HCT116 (cell line): Measurements from ENCODE around the gene RAD51C. TPM values are rescaled to one million over a fixed set of nuclear protein-coding genes. Genes with fewer than 3 reads are reported as not detected.
A peak's percentile ranks its signal among the peaks of the same experiment; 100 is the strongest.
"Not testable (repeated sequence)": the region's sequence is repeated elsewhere in the genome, so short reads cannot be mapped to it uniquely, and the experiment has no call there.

Experiments used
- ATAC-seq: fragments of 200-7000 bp; cut with Tn5 transposase; 2 replicates; pipeline ENCODE4 v1.9.1; 2020; ENCODE audit warnings: mild to moderate bottlenecking, moderate library complexity
- BruUV-seq: library from RNA; stranded (reverse); fragments of 400-500 nt; replicated peaks from 2 replicates; lab custom pipeline; 2021; lab: Mats Ljungman, UMichigan
- CTCF ChIA-PET: fragments of 300-600 bp; sonication (Branson Sonifier 250); formaldehyde crosslinking; loops from one replicate; lab custom pipeline; 2021; ENCODE audit warnings: antibody characterized with exemption; lab: Charles Lee
- POLR2A ChIA-PET: fragments of 300-600, 350-600 bp; sonication (Branson Sonifier 250); formaldehyde crosslinking; loops from one replicate; lab custom pipeline; 2021; ENCODE audit warnings: antibody characterized with exemption; lab: Charles Lee
- RAD21 ChIA-PET, 2 experiments: fragments of 300-600 bp; sonication (Branson Sonifier 250); formaldehyde crosslinking; loops; one replicate each; lab custom pipeline; 2023; ENCODE audit warnings: low total read pairs in 2 of 2; ENCODE audit not compliant: uncharacterized antibody in 2 of 2, unreplicated experiment in 2 of 2, low non-redundant PET in 1 of 2; lab: Charles Lee
- DNase-seq: peaks from one replicate; pipeline ENCODE4 v3.0.0-alpha.2; 2010; ENCODE audit warnings: low read depth, low spot score
- H2AFZ ChIP-seq: fragments of 200-600 bp; shearing (Covaris generic), sonication (generic); 2 replicates; pipeline ENCODE4 v1.6.1; 2017; ENCODE audit warnings: low read depth, mixed run types, mixed read lengths, antibody characterized with exemption, low read length; ENCODE audit not compliant: poor library complexity, severe bottlenecking
- H3K27ac ChIP-seq: 2 replicates; pipeline ENCODE4 v1.5.1; 2012; ENCODE audit warnings: low read depth, low read length
- H3K27me3 ChIP-seq: fragments of 200-600 bp; sonication (generic); 2 replicates; pipeline ENCODE4 v1.6.1; 2016; ENCODE audit warnings: mixed run types, low read length, mixed read lengths; ENCODE audit not compliant: insufficient read depth
- H3K36me3 ChIP-seq, 2 experiments: fragments of 200-500 bp in 1 of 2; fragments of 200-600 bp in 1 of 2; sonication (Bioruptor generic) in 1 of 2; sonication (generic) in 1 of 2; 2 replicates each; pipeline versions ENCODE4 v1.5.1 to v1.6.1; 2014 to 2016; ENCODE audit warnings: low read length in 2 of 2, inconsistent platforms in 1 of 2, mixed read lengths in 1 of 2, mixed run types in 1 of 2; ENCODE audit not compliant: insufficient read depth in 2 of 2, control insufficient read depth in 1 of 2
- H3K4me1 ChIP-seq, 2 experiments: fragments of 200-600 bp in 1 of 2; sonication (generic) in 1 of 2; 2 replicates each; pipeline versions ENCODE4 v1.5.1 to v1.6.1; 2012 to 2017; ENCODE audit warnings: low read length in 2 of 2, inconsistent platforms in 1 of 2, mild to moderate bottlenecking in 1 of 2, mixed read lengths in 1 of 2, mixed run types in 1 of 2, moderate library complexity in 1 of 2; ENCODE audit not compliant: insufficient read depth in 2 of 2, control insufficient read depth in 1 of 2
- H3K4me2 ChIP-seq: fragments of 200-600 bp; sonication (generic); 2 replicates; pipeline ENCODE4 v1.6.1; 2017; ENCODE audit warnings: mixed run types, low read length, mixed read lengths
- H3K4me3 ChIP-seq, 2 experiments: fragments of 200-600 bp in 1 of 2; sonication (generic) in 1 of 2; replicated peaks in 1 of 2; 2 replicates each; pipeline ENCODE4 v1.5.1; 2011 to 2016; ENCODE audit warnings: low read length in 2 of 2, control low read depth in 1 of 2, low read depth in 1 of 2, mild to moderate bottlenecking in 1 of 2, mixed read lengths in 1 of 2, mixed run types in 1 of 2
- H3K79me2 ChIP-seq: fragments of 200-600 bp; sonication (generic); 2 replicates; pipeline ENCODE4 v1.6.1; 2017; ENCODE audit warnings: mild to moderate bottlenecking, mixed run types, low read length, moderate library complexity, mixed read lengths; ENCODE audit not compliant: insufficient read depth
- H3K9ac ChIP-seq: fragments of 200-600 bp; sonication (generic); 2 replicates; pipeline ENCODE4 v1.6.1; 2016; ENCODE audit warnings: low read length, mixed read lengths
- H3K9me2 ChIP-seq: fragments of 200-600 bp; sonication (generic), shearing (Covaris generic); 2 replicates; pipeline ENCODE4 v1.6.1; 2017; ENCODE audit warnings: mixed run types, mild to moderate bottlenecking, moderate library complexity; ENCODE audit not compliant: insufficient read depth
- H3K9me3 ChIP-seq, 2 experiments: fragments of 200-500 bp in 1 of 2; fragments of 200-600 bp in 1 of 2; sonication (Bioruptor generic) in 1 of 2; sonication (generic) in 1 of 2; 2 replicates each; pipeline ENCODE4 v1.6.1; 2014 to 2017; ENCODE audit warnings: low read length in 2 of 2, mixed read lengths in 2 of 2, inconsistent platforms in 1 of 2, low read depth in 1 of 2, mild to moderate bottlenecking in 1 of 2, mixed run types in 1 of 2, moderate library complexity in 1 of 2; ENCODE audit not compliant: control insufficient read depth in 1 of 2, insufficient read depth in 1 of 2
- H4K20me1 ChIP-seq: fragments of 200-600 bp; sonication (generic), shearing (Covaris generic); 2 replicates; pipeline ENCODE4 v1.6.1; 2017; ENCODE audit warnings: mixed run types, mild to moderate bottlenecking, moderate library complexity; ENCODE audit not compliant: insufficient read depth
- ELF1 ChIP-seq: IDR thresholded peaks from 2 replicates; pipeline ENCODE4 v1.6.1; 2012; ENCODE audit warnings: low read depth, borderline replicate concordance
- EZH2 ChIP-seq: fragments of 200-600 bp; sonication (generic); IDR thresholded peaks from 2 replicates; pipeline ENCODE4 v1.6.1; 2017; ENCODE audit warnings: antibody characterized with exemption, mixed run types
- FOSL1 ChIP-seq: IDR thresholded peaks from 2 replicates; pipeline ENCODE4 v1.6.1; 2012; ENCODE audit warnings: low read depth
- POLR2A ChIP-seq: IDR thresholded peaks from 2 replicates; pipeline ENCODE4 v1.7.0; 2011; ENCODE audit warnings: borderline replicate concordance; ENCODE audit not compliant: insufficient read depth, insufficient read length; ENCODE audit errors: extremely low read depth
- POLR2AphosphoS5 ChIP-seq: IDR thresholded peaks from 2 replicates; pipeline ENCODE4 v1.6.1; 2011; ENCODE audit warnings: mild to moderate bottlenecking, low read depth, low read length, moderate library complexity
- ZFX ChIP-seq: fragments of 450-650 bp; IDR thresholded peaks from 2 replicates; pipeline ENCODE4 v1.6.1; 2017
- intact Hi-C: fragments of 100-400 bp; cut with micrococcal nuclease; formaldehyde crosslinking; loops from 2 replicates; pipeline ENCODE4 v1.10.0; 2022
- total RNA-seq: library from RNA; stranded (reverse); gene quantifications from one replicate; pipeline ENCODE4 v1.2.1, GENCODE V29; 2021; ENCODE audit not compliant: unreplicated experiment
- TF ChIP-seq, protein P1 (sequence below): IDR thresholded peaks from 2 replicates; pipeline ENCODE4 v1.6.1; 2012
- TF ChIP-seq, protein P2 (sequence below), 3 experiments: fragments of 200-600 bp in 1 of 3; sonication (generic) in 1 of 3; IDR thresholded peaks in 2 of 3; conservative IDR thresholded peaks in 1 of 3; 2 replicates each; pipeline ENCODE4 v1.5.1; 2012 to 2017; ENCODE audit warnings: low read depth in 2 of 3, low read length in 2 of 3, antibody characterized with exemption in 1 of 3, borderline replicate concordance in 1 of 3, control low read depth in 1 of 3, mild to moderate bottlenecking in 1 of 3, mixed read lengths in 1 of 3, mixed run types in 1 of 3, moderate library complexity in 1 of 3; ENCODE audit not compliant: insufficient read depth in 1 of 3
- TF ChIP-seq, protein P3 (sequence below): IDR thresholded peaks from 2 replicates; pipeline ENCODE4 v1.6.1; 2012; ENCODE audit warnings: low read depth

RAD51C gene
- total RNA-seq, 1 experiment from 2014 or later = 94.9 TPM

DNA sequence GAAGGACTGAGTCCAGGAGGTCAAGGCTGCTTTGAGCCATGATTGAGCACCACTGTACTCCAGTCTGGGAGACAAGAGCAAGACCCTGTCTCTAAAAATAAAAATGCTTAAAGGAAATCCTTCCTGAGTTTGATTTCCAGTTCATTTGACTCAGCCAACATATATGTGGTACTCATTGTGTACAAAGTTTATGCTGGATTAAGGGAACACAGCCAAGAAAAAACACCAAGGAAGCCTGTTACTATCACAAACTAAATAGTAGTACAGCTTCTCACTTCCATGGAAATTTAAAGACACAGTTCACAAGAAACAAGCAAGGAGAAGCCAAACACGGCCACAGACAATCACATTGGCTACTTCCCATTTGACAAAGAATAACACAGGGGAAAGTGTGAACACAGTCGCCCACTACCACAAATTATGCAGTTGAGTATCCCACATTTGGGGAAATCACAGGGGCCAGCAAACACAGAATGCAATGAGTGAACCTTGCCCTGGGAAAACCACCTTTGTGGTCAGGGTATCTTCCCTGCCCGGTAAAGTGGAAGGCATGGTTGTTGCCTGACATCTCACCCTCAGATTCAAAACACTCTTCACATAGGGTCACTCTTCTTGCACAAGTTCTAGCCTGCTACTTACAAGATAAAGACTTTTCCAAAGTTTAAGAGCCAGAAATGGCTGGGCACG lies 15.1 kb upstream of the RAD51C start (continued):
- TF ChIP-seq, protein P1, sequence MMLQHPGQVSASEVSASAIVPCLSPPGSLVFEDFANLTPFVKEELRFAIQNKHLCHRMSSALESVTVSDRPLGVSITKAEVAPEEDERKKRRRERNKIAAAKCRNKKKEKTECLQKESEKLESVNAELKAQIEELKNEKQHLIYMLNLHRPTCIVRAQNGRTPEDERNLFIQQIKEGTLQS = no peak

DNA sequence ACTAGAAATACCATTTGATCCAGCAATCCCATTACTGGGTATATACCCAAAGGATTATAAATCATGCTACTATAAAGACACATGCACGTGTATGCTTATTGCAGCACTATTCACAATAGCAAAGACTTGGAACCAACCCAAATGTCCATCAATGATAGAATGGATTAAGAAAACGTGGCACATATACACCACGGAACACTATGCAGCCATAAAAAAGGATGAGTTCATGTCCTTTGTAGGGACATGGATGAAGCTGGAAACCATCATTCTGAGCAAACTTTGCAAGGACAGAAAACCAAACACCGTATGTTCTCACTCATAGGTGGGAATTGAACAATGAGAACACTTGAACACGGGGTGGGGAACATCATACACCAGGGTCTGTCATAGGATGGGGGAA lies 14.1 kb upstream of the RAD51C start:
- BruUV-seq = not testable (repeated sequence)

DNA sequence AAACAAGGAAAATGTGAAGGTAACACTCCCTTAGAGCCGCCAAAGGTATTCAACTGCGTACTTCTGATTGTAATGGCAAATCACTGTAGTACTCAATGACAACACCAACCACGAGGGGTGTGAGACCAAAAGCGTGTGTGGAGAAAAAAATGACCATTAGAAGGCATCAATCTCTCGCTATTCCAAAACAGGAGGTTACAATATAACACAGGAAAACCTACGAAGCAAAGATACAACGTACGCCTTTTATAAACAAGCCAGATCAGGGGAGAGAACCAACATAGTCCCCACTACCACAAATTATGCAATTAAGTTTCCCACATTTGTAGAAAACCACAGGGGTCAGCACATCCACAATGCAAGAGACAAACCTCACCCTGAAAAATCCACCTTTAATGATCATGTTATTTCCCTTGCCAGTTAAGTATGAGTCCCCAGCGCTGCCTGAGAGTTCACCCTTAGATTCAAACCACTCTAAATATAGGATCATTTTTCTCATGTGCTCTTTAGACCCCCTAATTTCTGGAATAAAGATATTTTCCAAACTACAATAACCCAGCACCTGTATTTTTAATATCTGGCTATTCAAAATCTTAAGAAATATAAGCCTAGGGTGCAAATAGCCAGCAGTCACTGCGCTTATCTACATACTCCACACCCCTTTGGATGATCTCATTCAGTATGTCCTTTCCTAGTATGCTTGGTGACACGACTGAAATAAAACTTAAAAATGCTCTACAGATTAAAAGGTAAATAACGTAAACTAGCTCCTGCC lies 13.0 kb upstream of the RAD51C start:
- no peak overlapping the region for H3K4me3 ChIP-seq
- H3K36me3 ChIP-seq = no peaks in the 10 kb centered on the region
- ChIA-PET RAD21 (no interaction called here), CTCF (no interaction called here), POLR2A (interaction anchor here (0.6 to 6.3 kb wide), 20 partner anchors 9 to 530 kb away, joined by 3 to 110 read pairs (median 4); partner anchors contain the start of genes MTMR4, RAD51C and TEX14)
- intact Hi-C loops = loop anchor here (1.0 kb wide), 4 partner anchors 14 to 161 kb away; no protein-coding TSS in a partner anchor
- no peaks in the 10 kb centered on the region for H3K27me3 ChIP-seq
- peak; percentile 90 for ATAC-seq
- H3K9me2 ChIP-seq = no peaks in the 10 kb centered on the region
- H4K20me1 ChIP-seq = no peaks in the 10 kb centered on the region
- H3K4me1 ChIP-seq = peaks cover 0 to 20% of the 10 kb centered on the region in 2 experiments; a peak in 2 of 4 replicates
- TSS peak; percentile 100 for BruUV-seq
- H3K9me3 ChIP-seq = no peaks in the 10 kb centered on the region
- peak overlapping the region; percentile 37 for H3K9ac ChIP-seq
- H3K79me2 ChIP-seq = no peaks in the 10 kb centered on the region
- DNase-seq = peak; percentile 100
- no peak overlapping the region for H3K27ac ChIP-seq
- H2AFZ ChIP-seq = peak overlapping the region; percentile 59
- H3K4me2 ChIP-seq = peak overlapping the region; percentile 53
- TF ChIP-seq ZFX (no peak), FOSL1 (peak; percentile 71), POLR2AphosphoS5 (peak; percentile 100), EZH2 (no peak), ELF1 (peak; percentile 24; the same call in 1 of the 2 replicates), POLR2A (peak; percentile 100)
- TF ChIP-seq, protein P2, sequence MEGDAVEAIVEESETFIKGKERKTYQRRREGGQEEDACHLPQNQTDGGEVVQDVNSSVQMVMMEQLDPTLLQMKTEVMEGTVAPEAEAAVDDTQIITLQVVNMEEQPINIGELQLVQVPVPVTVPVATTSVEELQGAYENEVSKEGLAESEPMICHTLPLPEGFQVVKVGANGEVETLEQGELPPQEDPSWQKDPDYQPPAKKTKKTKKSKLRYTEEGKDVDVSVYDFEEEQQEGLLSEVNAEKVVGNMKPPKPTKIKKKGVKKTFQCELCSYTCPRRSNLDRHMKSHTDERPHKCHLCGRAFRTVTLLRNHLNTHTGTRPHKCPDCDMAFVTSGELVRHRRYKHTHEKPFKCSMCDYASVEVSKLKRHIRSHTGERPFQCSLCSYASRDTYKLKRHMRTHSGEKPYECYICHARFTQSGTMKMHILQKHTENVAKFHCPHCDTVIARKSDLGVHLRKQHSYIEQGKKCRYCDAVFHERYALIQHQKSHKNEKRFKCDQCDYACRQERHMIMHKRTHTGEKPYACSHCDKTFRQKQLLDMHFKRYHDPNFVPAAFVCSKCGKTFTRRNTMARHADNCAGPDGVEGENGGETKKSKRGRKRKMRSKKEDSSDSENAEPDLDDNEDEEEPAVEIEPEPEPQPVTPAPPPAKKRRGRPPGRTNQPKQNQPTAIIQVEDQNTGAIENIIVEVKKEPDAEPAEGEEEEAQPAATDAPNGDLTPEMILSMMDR (IDR thresholded peaks at IDR 0.05 in 2 of 3, conservative IDR thresholded peaks at IDR 0.05 in 1 of 3; ENCODE audit: borderline replicate concordance in 1 of 3, insufficient read depth in 1 of 3, low read depth in 2 of 3, low read length in 2 of 3) = peak in 2 of 3 experiments; percentile 4 to 34; a peak in 2 of 6 replicates
- TF ChIP-seq, protein P3, sequence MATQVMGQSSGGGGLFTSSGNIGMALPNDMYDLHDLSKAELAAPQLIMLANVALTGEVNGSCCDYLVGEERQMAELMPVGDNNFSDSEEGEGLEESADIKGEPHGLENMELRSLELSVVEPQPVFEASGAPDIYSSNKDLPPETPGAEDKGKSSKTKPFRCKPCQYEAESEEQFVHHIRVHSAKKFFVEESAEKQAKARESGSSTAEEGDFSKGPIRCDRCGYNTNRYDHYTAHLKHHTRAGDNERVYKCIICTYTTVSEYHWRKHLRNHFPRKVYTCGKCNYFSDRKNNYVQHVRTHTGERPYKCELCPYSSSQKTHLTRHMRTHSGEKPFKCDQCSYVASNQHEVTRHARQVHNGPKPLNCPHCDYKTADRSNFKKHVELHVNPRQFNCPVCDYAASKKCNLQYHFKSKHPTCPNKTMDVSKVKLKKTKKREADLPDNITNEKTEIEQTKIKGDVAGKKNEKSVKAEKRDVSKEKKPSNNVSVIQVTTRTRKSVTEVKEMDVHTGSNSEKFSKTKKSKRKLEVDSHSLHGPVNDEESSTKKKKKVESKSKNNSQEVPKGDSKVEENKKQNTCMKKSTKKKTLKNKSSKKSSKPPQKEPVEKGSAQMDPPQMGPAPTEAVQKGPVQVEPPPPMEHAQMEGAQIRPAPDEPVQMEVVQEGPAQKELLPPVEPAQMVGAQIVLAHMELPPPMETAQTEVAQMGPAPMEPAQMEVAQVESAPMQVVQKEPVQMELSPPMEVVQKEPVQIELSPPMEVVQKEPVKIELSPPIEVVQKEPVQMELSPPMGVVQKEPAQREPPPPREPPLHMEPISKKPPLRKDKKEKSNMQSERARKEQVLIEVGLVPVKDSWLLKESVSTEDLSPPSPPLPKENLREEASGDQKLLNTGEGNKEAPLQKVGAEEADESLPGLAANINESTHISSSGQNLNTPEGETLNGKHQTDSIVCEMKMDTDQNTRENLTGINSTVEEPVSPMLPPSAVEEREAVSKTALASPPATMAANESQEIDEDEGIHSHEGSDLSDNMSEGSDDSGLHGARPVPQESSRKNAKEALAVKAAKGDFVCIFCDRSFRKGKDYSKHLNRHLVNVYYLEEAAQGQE = no peak

More for the DNA sequence above, 14.1 kb upstream of the RAD51C start:
- H3K4me3 ChIP-seq, CTCF ChIA-PET, H3K27me3 ChIP-seq, H3K27ac ChIP-seq, H3K9ac ChIP-seq, DNase-seq, H3K36me3 ChIP-seq, intact Hi-C loops, H3K4me2 ChIP-seq, ATAC-seq, RAD21 ChIA-PET, H3K9me2 ChIP-seq, H3K79me2 ChIP-seq, H3K9me3 ChIP-seq, H2AFZ ChIP-seq, H4K20me1 ChIP-seq: not testable (repeated sequence)
- H3K4me1 ChIP-seq = peaks cover 0 to 20% of the 10 kb centered on the region in 2 experiments; a peak in 2 of 4 replicates
- POLR2A ChIA-PET = interaction anchor here (0.8 to 6.3 kb wide), 12 partner anchors 9 to 316 kb away, joined by 3 to 110 read pairs (median 9); partner anchors contain the start of genes RAD51C and TEX14
